H1 (cell line): Measurements from ENCODE around the gene SPAG16. TPM values are rescaled to one million over a fixed set of nuclear protein-coding genes. Genes with fewer than 3 reads are reported as not detected.

Experiments
- CTCF ChIA-PET: fragments of 300-600 bp; sonication (Branson Sonifier 250); formaldehyde crosslinking; loops from one replicate; lab custom pipeline; 2021; ENCODE audit not compliant: partially characterized antibody; lab: Charles Lee
- POLR2A ChIA-PET: fragments of 300-600 bp; sonication (Branson Sonifier 250); formaldehyde crosslinking; loops from one replicate; lab custom pipeline; 2021; ENCODE audit warnings: inconsistent platforms; ENCODE audit not compliant: partially characterized antibody; lab: Charles Lee
- DNase-seq, 2 experiments: peaks; one replicate each; pipeline versions ENCODE4 v3.0.0 to v3.0.0-alpha.2; 2010 to 2022; ENCODE audit warnings: low spot score in 2 of 2, low read depth in 1 of 2, mixed read lengths in 1 of 2
- FAIRE-seq: peaks from 2 replicates; lab custom pipeline; 2011; peaks lifted over from hg19 to GRCh38; lab: Jason Lieb, UNC
- H2AFZ ChIP-seq: 2 replicates; pipeline ENCODE4 v1.8.1; 2012; ENCODE audit warnings: low read length, inconsistent platforms
- H2AK5ac ChIP-seq: 2 replicates; pipeline ENCODE4 v1.6.1; 2013; ENCODE audit warnings: low read depth, low read length
- H2BK120ac ChIP-seq: replicated peaks from 2 replicates; pipeline ENCODE3; 2013; ENCODE audit warnings: low read depth, low read length, inconsistent platforms
- H2BK12ac ChIP-seq: 2 replicates; pipeline ENCODE4 v1.6.1; 2013; ENCODE audit warnings: low read depth, low read length
- H2BK15ac ChIP-seq: 2 replicates; pipeline ENCODE4 v1.6.1; 2013; ENCODE audit warnings: low read length
- H2BK20ac ChIP-seq: 2 replicates; pipeline ENCODE4 v1.6.1; 2013; ENCODE audit warnings: low read length
- H2BK5ac ChIP-seq: 2 replicates; pipeline ENCODE4 v1.6.1; 2013; ENCODE audit warnings: low read depth, low read length
- H3K14ac ChIP-seq: 2 replicates; pipeline ENCODE4 v1.6.1; 2013; ENCODE audit warnings: inconsistent platforms; ENCODE audit not compliant: insufficient read length
- H3K18ac ChIP-seq: 2 replicates; pipeline ENCODE4 v1.6.1; 2013; ENCODE audit warnings: low read length; ENCODE audit errors: extremely low read depth
- H3K23ac ChIP-seq: 2 replicates; pipeline ENCODE4 v1.6.1; 2013; ENCODE audit warnings: inconsistent platforms; ENCODE audit not compliant: insufficient read length
- H3K23me2 ChIP-seq: 2 replicates; pipeline ENCODE4 v1.6.1; 2013; ENCODE audit warnings: low read depth, low read length
- H3K27ac ChIP-seq: 2 replicates; pipeline ENCODE4 v1.6.1; 2011; ENCODE audit warnings: low read depth, low read length, inconsistent platforms
- H3K27me3 ChIP-seq, 4 experiments: replicated peaks in 1 of 4; 1 replicate in 1 of 4; 2 replicates in 3 of 4; pipeline versions ENCODE4 v1.6.1 to v1.8.1; 2011 to 2013; ENCODE audit warnings: low read length in 3 of 4, mild to moderate bottlenecking in 3 of 4, inconsistent platforms in 2 of 4, mixed read lengths in 2 of 4, moderate library complexity in 1 of 4; ENCODE audit not compliant: control insufficient read depth in 3 of 4, insufficient read depth in 3 of 4; ENCODE audit errors: extremely low read depth in 1 of 4
- H3K36me3 ChIP-seq, 4 experiments: 2 replicates each; pipeline versions ENCODE4 v1.6.1 to v1.8.1; 2011 to 2013; ENCODE audit warnings: mild to moderate bottlenecking in 4 of 4, low read length in 3 of 4, moderate library complexity in 2 of 4, control low read depth in 1 of 4, inconsistent platforms in 1 of 4; ENCODE audit not compliant: insufficient read depth in 4 of 4, control insufficient read depth in 2 of 4
- H3K4ac ChIP-seq: replicated peaks from 2 replicates; pipeline ENCODE3; 2013; ENCODE audit warnings: low read length, low read depth, mixed read lengths, inconsistent platforms; ENCODE audit not compliant: insufficient read length
- H3K4me1 ChIP-seq, 4 experiments: replicated peaks in 1 of 4; 1 replicate in 1 of 4; 2 replicates in 3 of 4; pipeline versions ENCODE4 v1.6.1 to v1.8.1; 2011 to 2013; ENCODE audit warnings: low read length in 3 of 4, inconsistent platforms in 2 of 4, mixed read lengths in 1 of 4; ENCODE audit not compliant: insufficient read depth in 4 of 4, control insufficient read depth in 3 of 4
- H3K4me2 ChIP-seq, 2 experiments: 2 replicates each; pipeline versions ENCODE4 v1.6.1 to v1.8.1; 2011 to 2013; ENCODE audit warnings: low read depth in 2 of 2, low read length in 2 of 2, control low read depth in 1 of 2, inconsistent platforms in 1 of 2, mild to moderate bottlenecking in 1 of 2; ENCODE audit not compliant: insufficient read depth in 1 of 2
- H3K4me3 ChIP-seq, 4 experiments: fragments of 200-600, 300-600 bp in 1 of 4; sonication (generic), shearing (Covaris generic), sonication (Bioruptor Twin) in 1 of 4; 2 replicates each; pipeline versions ENCODE4 v1.5.1 to v1.8.1; 2011 to 2016; ENCODE audit warnings: low read length in 4 of 4, low read depth in 3 of 4, control low read depth in 2 of 4, inconsistent platforms in 2 of 4, mild to moderate bottlenecking in 2 of 4, mixed read lengths in 1 of 4, moderate library complexity in 1 of 4; ENCODE audit not compliant: insufficient read depth in 2 of 4; ENCODE audit errors: extremely low read depth in 1 of 4
- H3K56ac ChIP-seq: replicated peaks from 2 replicates; pipeline ENCODE3; 2013; ENCODE audit warnings: low read depth, mild to moderate bottlenecking, mixed read lengths, low read length, inconsistent platforms; ENCODE audit not compliant: insufficient read length
- H3K79me1 ChIP-seq: 2 replicates; pipeline ENCODE4 v1.6.1; 2013; ENCODE audit warnings: low read depth, low read length, control low read depth
- H3K79me2 ChIP-seq, 2 experiments: 2 replicates each; pipeline versions ENCODE4 v1.6.1 to v1.8.1; 2012 to 2013; ENCODE audit warnings: low read length in 2 of 2, mild to moderate bottlenecking in 2 of 2, inconsistent platforms in 1 of 2; ENCODE audit not compliant: insufficient read depth in 2 of 2, control insufficient read depth in 1 of 2
- H3K9ac ChIP-seq, 4 experiments: replicated peaks in 1 of 4; 1 replicate in 1 of 4; 2 replicates in 3 of 4; pipeline versions ENCODE4 v1.6.1 to v1.8.1; 2011 to 2013; ENCODE audit warnings: low read depth in 3 of 4, low read length in 3 of 4, control low read depth in 2 of 4, mild to moderate bottlenecking in 2 of 4, moderate library complexity in 2 of 4, inconsistent platforms in 1 of 4; ENCODE audit errors: extremely low read depth in 1 of 4
- H3K9me3 ChIP-seq, 2 experiments: 2 replicates each; pipeline versions ENCODE4 v1.6.1 to v1.8.1; 2012 to 2013; ENCODE audit warnings: mild to moderate bottlenecking in 2 of 2, moderate library complexity in 2 of 2, control low read depth in 1 of 2, inconsistent platforms in 1 of 2, low read depth in 1 of 2, low read length in 1 of 2, mixed read lengths in 1 of 2; ENCODE audit not compliant: insufficient read depth in 2 of 2
- H4K20me1 ChIP-seq, 2 experiments: replicated peaks in 1 of 2; 2 replicates each; pipeline versions ENCODE3 to v1.8.1; 2011 to 2013; ENCODE audit warnings: inconsistent platforms in 2 of 2, low read length in 2 of 2, mild to moderate bottlenecking in 1 of 2; ENCODE audit not compliant: insufficient read depth in 2 of 2, control insufficient read depth in 1 of 2
- H4K5ac ChIP-seq: 2 replicates; pipeline ENCODE4 v1.6.1; 2013; ENCODE audit warnings: low read length, low read depth, mixed read lengths, inconsistent platforms; ENCODE audit not compliant: insufficient read length
- H4K8ac ChIP-seq: 2 replicates; pipeline ENCODE4 v1.8.0; 2013; ENCODE audit warnings: mild to moderate bottlenecking, moderate library complexity, low read length, inconsistent platforms; ENCODE audit not compliant: insufficient read depth; ENCODE audit errors: extremely low read depth
- H4K91ac ChIP-seq: replicated peaks from 2 replicates; pipeline ENCODE3; 2013; ENCODE audit warnings: low read length, mixed read lengths, inconsistent platforms; ENCODE audit not compliant: insufficient read length
- EP300 ChIP-seq, 2 experiments: IDR thresholded peaks; 1 replicate in 1 of 2; 2 replicates in 1 of 2; pipeline ENCODE4 v1.6.1; 2011 to 2012; ENCODE audit warnings: low read depth in 2 of 2, low read length in 2 of 2, mild to moderate bottlenecking in 2 of 2, borderline replicate concordance in 1 of 2, inconsistent platforms in 1 of 2, moderate library complexity in 1 of 2
- HDAC6 ChIP-seq: IDR thresholded peaks from one replicate; pipeline ENCODE4 v1.7.1; 2012; ENCODE audit warnings: low read depth, mild to moderate bottlenecking, inconsistent platforms, low read length, moderate library complexity
- SAP30 ChIP-seq: fragments of 300-600 bp; sonication (generic); IDR thresholded peaks from 2 replicates; pipeline ENCODE4 v1.7.1; 2012; ENCODE audit warnings: low read length, moderate library complexity, mild to moderate bottlenecking, inconsistent platforms; ENCODE audit not compliant: insufficient read depth, insufficient replicate concordance
- SIN3A ChIP-seq, 2 experiments: IDR thresholded peaks in 1 of 2; conservative IDR thresholded peaks in 1 of 2; 2 replicates each; pipeline ENCODE4 v1.6.1; 2011 to 2012; ENCODE audit warnings: low read length in 2 of 2, improper control_type of control experiment in 1 of 2, low read depth in 1 of 2, mild to moderate bottlenecking in 1 of 2
- SP2 ChIP-seq: IDR thresholded peaks from 2 replicates; pipeline ENCODE4 v1.6.1; 2012; ENCODE audit warnings: mild to moderate bottlenecking, low read length, inconsistent platforms
- TCF12 ChIP-seq: IDR thresholded peaks from 2 replicates; pipeline ENCODE4 v1.6.1; 2011; ENCODE audit warnings: low read depth, mild to moderate bottlenecking, low read length
- WGBS, 2 experiments: shearing (Covaris generic) in 1 of 2; methylation state at CpG; one replicate each; pipeline versions ENCODE4 v1.1.6 to v1.1.7; 2013 to 2015; ENCODE audit warnings: low lambda C conversion rate in 2 of 2, mixed read lengths in 2 of 2, inconsistent platforms in 1 of 2, low coverage in 1 of 2, missing lambda C conversion rate in 1 of 2; ENCODE audit not compliant: insufficient replicate concordance in 2 of 2, insufficient coverage in 1 of 2, insufficient read length in 1 of 2; ENCODE audit errors: extremely low coverage in 1 of 2, missing lambda C conversion rate in 1 of 2; 5-methylcytosine and 5-hydroxymethylcytosine counted together
- polyA plus RNA-seq, 7 experiments: library from polyadenylated mRNA; depleted of rRNA in 3 of 7; stranded (reverse) in 5 of 7; unstranded in 2 of 7; fragments of >200 nt in 5 of 7; fragments of 200-250 nt in 2 of 7; gene quantifications; 1 replicate in 5 of 7; 2 replicates in 1 of 7; 4 replicates in 1 of 7; pipeline versions ENCODE4 v1.2.1 to v1.2.3, GENCODE V29; 2011 to 2013; ENCODE audit warnings: missing spikeins in 2 of 7, mixed read lengths in 2 of 7
- total RNA-seq: library from RNA; stranded (reverse); fragmentation: NEBNext Ultra II Directional; extraction: Animal tissue kit (Norgen Biotek cat#: 25700); gene quantifications from 2 replicates; pipeline ENCODE4 v1.2.1, GENCODE V29; 2021

Gene SPAG16
- total and polyA plus RNA-seq, 2 of the 8 experiments (the other 6 are each of a cell fraction or from before 2014, with no cell fraction given) = 6.0 to 14.9 TPM

DNA sequence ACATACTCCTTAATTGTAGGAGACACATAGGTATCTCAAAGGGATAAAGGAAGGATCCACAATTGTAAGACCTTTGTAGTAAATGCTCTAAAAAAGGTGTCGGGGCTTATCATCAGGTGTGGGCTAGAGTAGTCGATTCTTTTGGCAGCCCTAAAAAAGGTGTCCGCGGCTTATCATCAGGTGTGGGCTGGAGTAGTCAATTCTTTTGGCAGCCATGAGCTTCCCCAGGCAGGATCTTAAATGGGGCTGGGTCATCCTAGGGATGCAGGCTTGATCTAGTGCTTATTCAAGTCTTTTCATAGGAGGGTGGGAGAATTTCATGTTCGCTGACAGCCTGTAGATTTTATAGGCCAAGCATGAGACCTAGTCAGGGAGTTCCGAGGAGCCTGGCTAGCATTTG lies 720.2 kb downstream of the SPAG16 start:
- H3K27ac ChIP-seq = no peak overlapping the region
- no peak overlapping the region for H2BK12ac ChIP-seq
- no peak overlapping the region for H4K8ac ChIP-seq
- H2BK120ac ChIP-seq = no peak overlapping the region
- no peak overlapping the region for H2BK20ac ChIP-seq
- H4K91ac ChIP-seq = no peak overlapping the region
- peak overlapping the region; percentile 34 for H2AFZ ChIP-seq
- peaks cover 0 to 4% of the 10 kb centered on the region in 2 experiments; a peak in 3 of 4 replicates for H3K9me3 ChIP-seq
- TF ChIP-seq HDAC6 = no peak
- no peak for TF ChIP-seq SIN3A (conservative IDR thresholded peaks at IDR 0.05 in 1 of 2, IDR thresholded peaks at IDR 0.05 in 1 of 2; ENCODE audit: low read depth in 1 of 2, low read length in 2 of 2)
- TF ChIP-seq TCF12 = no peak
- TF ChIP-seq SAP30 = no peak
- TF ChIP-seq SP2 = no peak
- TF ChIP-seq EP300 (IDR thresholded peaks at IDR 0.05; ENCODE audit: borderline replicate concordance in 1 of 2, low read depth in 2 of 2, low read length in 2 of 2) = no peak
- no peak overlapping the region for H3K4ac ChIP-seq
- no peak overlapping the region for H2BK5ac ChIP-seq
- H2AK5ac ChIP-seq = no peak overlapping the region
- peaks cover 0 to 3% (median 0%) of the 10 kb centered on the region in 4 experiments; a peak in 1 of 7 replicates for H3K4me1 ChIP-seq
- POLR2A ChIA-PET = no interaction called here
- no peaks in the 10 kb centered on the region for H3K27me3 ChIP-seq
- H3K4me3 ChIP-seq = no peak overlapping the region
- no peaks in the 10 kb centered on the region for H3K23me2 ChIP-seq
- no peak overlapping the region for H3K18ac ChIP-seq
- H2BK15ac ChIP-seq = no peak overlapping the region
- no peak overlapping the region for H4K5ac ChIP-seq
- H3K14ac ChIP-seq = no peak overlapping the region
- CTCF ChIA-PET = interaction anchor here (1.0 to 2.0 kb wide), 2 partner anchors 9 to 16 kb away, joined by 3 to 5 read pairs; no protein-coding TSS in a partner anchor
- no peaks in the 10 kb centered on the region for H3K36me3 ChIP-seq
- H3K4me2 ChIP-seq = no peak overlapping the region
- 89% methylated on average over 6 of the region's 6 CpGs; no CpG with 5 or more reads in 1 of the 2 experiments for WGBS, 2 experiments
- no peaks in the 10 kb centered on the region for H3K79me2 ChIP-seq
- no peak overlapping the region for H3K56ac ChIP-seq
- H3K9ac ChIP-seq = no peak overlapping the region
- DNase-seq (no peak), FAIRE-seq (no peak)
- no peak overlapping the region for H3K23ac ChIP-seq
- no peaks in the 10 kb centered on the region for H3K79me1 ChIP-seq
- no peaks in the 10 kb centered on the region for H4K20me1 ChIP-seq
